ENCODE results near the gene DHX35. TPM values are rescaled to one million over a fixed set of nuclear protein-coding genes. Genes with fewer than 3 reads are reported as not detected.

Gene DHX35
- total and polyA plus RNA-seq, 2 of the 13 experiments (the other 11 are each of a cell fraction or from before 2014, with no cell fraction given): 25.8 to 28.7 TPM

GRCh38 chr20:38962044-38962927, at the start of gene DHX35 (continued):
- peak; percentile 97; the same call in 1 of the 2 replicates for TF ChIP-seq ZNF83 (CRISPR knock-in tag; IDR thresholded peaks at IDR 0.05; ENCODE audit: borderline replicate concordance)
- TF ChIP-seq FOXC1 (CRISPR knock-in tag; IDR thresholded peaks at IDR 0.05; ENCODE audit: borderline replicate concordance): peak; percentile 86
- TF ChIP-seq ZNF777 (CRISPR knock-in tag; IDR thresholded peaks at IDR 0.05): peak; percentile 44; the same call in 1 of the 2 replicates
- TF ChIP-seq KDM2A (CRISPR knock-in tag; IDR thresholded peaks at IDR 0.05; ENCODE audit: borderline replicate concordance, low read depth): peak; percentile 95
- TF ChIP-seq MIER2 (CRISPR knock-in tag; IDR thresholded peaks at IDR 0.05): peak; percentile 54
- peak; percentile 81 for TF ChIP-seq PRDM10 (CRISPR knock-in tag; IDR thresholded peaks at IDR 0.05; ENCODE audit: low read depth)
- 0 out of 2 replicates have a peak, but pooled peaks have one; percentile 14 for TF ChIP-seq XBP1 (CRISPR knock-in tag; IDR thresholded peaks at IDR 0.05)
- TF ChIP-seq ZBTB20 (CRISPR knock-in tag; IDR thresholded peaks at IDR 0.05; ENCODE audit: borderline replicate concordance, low read depth): peak; percentile 32; the same call in 1 of the 2 replicates
- TF ChIP-seq MTA3 (CRISPR knock-in tag; IDR thresholded peaks at IDR 0.05): no peak
- TF ChIP-seq ZNF101 (CRISPR knock-in tag; IDR thresholded peaks at IDR 0.05; ENCODE audit: borderline replicate concordance, low read depth): peak; percentile 29; the same call in 1 of the 2 replicates
- TF ChIP-seq KLF6 (CRISPR knock-in tag; IDR thresholded peaks at IDR 0.05): peak; percentile 94
- TF ChIP-seq ZNF501 (CRISPR knock-in tag; IDR thresholded peaks at IDR 0.05): peak; percentile 99
- TF ChIP-seq TRAFD1 (CRISPR knock-in tag; IDR thresholded peaks at IDR 0.05; ENCODE audit: borderline replicate concordance): peak; percentile 91; the same call in 1 of the 2 replicates
- peak; percentile 98 for TF ChIP-seq DRAP1 (CRISPR knock-in tag; IDR thresholded peaks at IDR 0.05)
- TF ChIP-seq CEBPZ (IDR thresholded peaks at IDR 0.05; ENCODE audit: low read length): no peak
- no peak for TF ChIP-seq ATF1 (CRISPR knock-in tag; IDR thresholded peaks at IDR 0.05)
- peak; percentile 96; the same call in 1 of the 2 replicates for TF ChIP-seq TBX2 (CRISPR knock-in tag; IDR thresholded peaks at IDR 0.05; ENCODE audit: borderline replicate concordance)

Data from HepG2 (cell line).